NCI-H2029 treated with DMSO at 0.1 percent for 48 hours (cell line): ENCODE measurements around the gene LRRC18.

Source experiments
- DNase-seq: peaks from one replicate; lab custom pipeline; 2025; lab: John Stamatoyannopoulos, UW

Gene LRRC18

DNA sequence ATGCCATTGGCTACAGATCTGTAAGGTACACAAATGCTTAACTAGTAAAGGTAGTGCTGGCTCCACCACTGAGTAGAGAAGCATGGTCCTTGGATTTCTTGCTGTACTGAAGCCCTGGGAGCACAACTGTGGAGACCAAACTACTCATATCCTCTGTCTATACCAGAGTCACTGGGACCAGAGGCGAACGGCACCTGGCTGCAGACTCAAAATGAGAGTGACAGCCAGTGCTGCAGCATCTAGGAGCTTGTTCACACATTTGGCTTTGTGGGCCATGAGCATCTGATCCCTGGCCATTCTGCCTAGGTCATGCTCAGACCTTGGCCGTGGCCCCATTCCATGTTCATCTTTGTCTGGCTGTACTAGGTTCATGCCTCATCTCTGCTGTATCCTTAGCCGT, 31.9 kb downstream of the LRRC18 start:
- DNase-seq = no peak

DNA sequence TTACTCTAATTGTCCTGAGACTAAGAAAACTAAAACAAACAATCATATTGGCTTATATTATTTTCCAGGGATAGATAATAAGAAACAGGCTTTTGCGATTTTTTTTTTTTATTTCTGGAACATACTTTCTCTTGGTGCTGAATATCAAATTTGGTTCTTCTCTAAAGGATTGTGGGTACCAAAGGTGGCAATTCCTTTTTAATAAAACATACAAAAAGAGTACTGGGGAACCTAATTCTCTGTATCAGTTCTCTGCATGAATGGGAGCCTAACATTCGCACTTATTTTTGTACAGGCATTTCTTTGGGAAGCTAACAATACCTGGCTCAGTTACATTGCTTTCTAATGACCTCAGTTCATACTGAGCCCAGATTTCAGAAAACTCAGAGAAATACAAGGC, 32.8 kb downstream of the LRRC18 start:
- no peak for DNase-seq

DNA sequence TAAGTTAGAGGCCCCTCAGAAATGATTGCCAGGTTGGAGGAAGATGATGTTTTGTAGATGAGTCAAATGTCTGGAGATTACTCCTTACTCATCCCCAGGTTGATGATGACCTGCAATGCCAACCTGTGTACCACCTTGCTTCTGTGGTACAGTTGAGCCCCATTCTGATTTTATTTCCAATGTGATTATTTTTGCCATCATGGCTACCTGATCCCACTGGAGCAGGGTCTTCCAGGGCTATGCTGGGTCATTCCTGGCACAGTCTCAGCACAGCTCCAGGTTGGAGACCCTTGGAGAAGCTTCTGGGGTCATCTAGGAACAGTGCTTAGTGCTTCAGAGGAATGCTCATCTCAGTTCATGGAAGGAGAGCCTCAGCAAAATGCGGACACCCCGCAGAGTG, 34.3 kb downstream of the LRRC18 start:
- no peak for DNase-seq

DNA sequence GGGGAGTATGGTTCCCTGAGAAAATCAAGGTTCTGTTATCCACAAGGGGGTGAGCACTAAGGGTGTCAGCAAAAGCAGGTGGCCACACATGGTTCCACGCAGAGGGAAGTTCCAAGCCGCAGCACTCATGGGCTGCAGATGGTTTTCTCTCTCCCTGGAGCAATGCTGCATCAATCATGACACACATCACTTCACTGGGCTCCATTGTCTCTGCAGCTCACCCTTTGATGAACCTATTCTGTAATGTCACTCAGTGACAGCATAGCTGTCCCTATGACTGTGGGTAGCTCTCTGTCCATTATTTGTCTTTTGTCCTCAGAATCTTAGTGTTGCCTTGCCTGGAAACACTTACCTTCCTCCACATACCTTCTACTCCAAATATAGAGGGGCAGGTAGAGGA, 34.8 kb downstream of the LRRC18 start:
- DNase-seq = no peak

DNA sequence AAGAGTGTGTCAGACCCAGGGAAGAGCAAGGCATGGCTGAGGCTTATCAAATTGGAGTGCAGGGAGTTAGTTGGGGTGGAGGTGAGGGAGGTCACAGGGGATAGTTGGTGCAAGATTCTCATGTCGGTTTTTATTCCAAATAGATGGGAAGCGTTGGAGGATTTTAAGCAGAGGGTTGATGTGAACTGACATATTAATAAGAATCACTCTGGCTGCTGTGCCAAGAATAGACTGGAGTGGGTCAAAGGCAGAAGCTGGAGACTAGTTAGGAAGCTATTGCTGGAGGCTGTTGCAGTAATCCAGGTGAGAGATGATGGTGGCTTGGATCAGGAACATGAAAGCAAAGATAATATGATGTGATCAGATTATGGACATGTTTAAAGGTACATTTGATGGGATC, 36.5 kb downstream of the LRRC18 start:
- DNase-seq = no peak

DNA sequence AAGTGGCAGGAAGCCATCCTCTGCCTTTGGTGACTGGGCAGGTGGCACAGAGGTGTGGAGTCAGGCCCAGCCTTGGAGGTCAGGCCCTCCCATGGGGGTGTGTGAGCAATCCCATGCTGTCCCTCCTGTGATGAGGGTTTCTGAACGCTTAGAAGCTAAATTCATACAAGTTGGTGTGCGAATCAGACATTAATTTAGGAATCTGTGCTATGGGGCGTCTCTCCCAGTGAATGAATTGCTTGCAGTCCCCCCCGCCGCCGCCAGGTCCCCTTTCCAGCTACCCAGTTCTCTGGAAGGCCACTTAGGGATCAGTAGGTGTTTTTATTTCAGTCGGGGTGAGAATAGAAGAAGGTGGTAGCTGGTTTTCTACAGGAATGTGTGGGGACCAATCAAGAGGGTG, 37.5 kb downstream of the LRRC18 start:
- no peak for DNase-seq

DNA sequence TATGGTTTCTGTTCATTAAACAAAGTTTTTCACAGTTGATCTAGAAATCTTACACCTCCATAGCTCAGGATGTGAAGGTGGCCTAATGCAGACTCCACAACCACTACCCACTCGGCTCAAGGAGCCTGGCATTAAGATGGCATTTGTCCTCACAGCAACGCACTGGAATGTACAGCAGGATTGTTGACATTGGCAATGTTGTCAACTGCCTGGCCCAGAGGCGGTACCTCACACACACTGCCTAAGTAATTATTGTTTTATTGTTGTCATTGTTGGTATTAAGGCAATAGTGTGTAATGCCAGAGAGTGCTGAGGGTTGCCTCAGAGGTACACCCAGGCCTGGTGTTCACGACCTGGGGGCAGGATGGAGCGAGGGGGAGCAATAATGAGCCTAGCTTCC, 38.3 kb downstream of the LRRC18 start:
- no peak for DNase-seq

DNA sequence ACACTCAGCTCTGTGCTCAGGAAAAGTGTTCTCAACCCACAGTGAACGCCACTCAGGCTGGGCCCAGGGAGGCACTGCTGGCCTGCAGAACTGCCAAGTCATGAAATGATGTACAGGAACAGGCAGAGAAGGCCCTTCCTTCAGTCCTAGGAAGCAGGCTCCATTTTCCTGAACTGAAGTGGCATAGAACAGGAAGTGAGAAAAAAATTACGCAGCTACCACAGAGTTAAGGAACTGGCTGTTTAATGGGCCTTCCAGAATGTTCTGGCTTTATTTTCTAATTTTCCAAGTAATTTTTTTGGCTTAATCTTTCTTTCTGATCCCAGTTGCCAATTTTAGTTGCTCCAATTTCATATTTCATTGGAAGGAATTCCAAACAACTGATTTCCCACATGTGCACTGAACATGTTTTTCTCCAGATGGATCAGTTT, 39.3 kb downstream of the LRRC18 start:
- DNase-seq = no peak

DNA sequence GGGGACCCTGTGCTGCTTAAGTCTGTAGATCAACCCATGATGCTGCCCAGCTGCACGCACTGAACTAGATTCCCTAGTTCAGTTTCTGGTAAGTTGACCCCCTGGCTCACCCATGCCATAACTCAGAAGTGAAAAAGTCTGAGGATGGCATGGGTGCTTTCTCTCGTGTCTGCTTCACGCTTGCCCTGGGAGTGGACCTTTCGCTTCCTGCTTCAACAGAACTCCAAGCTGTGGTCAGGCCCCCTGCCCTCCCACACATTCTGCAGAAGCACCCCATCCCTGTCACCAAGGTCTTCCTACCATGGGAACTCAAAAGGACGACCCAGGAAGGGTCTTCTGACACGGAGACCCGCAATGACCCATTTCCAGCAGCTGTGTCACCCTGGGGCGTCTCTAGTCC, 39.9 kb downstream of the LRRC18 start:
- no peak for DNase-seq

DNA sequence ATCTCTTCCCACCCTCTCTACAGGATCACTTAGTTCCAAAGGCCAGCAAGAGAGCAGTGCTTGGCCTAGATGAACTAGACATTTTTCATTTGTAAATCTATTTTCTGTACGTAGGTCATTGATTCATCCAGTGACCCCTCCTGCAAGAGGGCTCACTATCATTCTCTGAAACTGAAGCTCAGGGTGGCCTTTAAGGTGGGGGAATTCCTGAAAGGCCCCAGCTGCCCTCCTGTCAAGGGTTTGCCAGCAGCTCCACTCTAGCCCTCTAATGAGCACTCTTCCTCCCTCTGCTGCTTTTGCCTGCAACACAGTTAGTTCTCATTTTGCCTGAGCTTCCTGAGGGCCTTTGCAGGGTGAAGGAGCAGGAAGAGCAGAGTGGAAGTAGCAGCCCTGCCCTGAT, 41.2 kb downstream of the LRRC18 start:
- no peak for DNase-seq

DNA sequence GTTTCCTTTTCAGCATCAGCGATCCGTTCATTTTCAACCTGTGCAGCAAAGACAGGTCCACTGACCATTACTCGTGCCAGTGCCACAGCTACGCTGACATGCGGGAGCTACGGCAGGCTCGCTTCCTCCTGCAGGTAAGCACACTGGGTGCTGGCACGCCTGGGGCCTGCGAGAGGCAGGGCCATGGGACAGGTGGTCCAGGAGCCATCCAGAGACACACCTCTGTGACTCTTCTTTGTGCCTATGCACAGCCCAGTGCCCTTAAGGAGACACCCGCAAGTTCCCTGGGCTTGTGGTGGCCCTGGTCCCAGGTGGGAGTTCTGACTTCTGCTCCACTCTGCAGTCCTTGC, 42.2 kb downstream of the LRRC18 start:
- DNase-seq = no peak

DNA sequence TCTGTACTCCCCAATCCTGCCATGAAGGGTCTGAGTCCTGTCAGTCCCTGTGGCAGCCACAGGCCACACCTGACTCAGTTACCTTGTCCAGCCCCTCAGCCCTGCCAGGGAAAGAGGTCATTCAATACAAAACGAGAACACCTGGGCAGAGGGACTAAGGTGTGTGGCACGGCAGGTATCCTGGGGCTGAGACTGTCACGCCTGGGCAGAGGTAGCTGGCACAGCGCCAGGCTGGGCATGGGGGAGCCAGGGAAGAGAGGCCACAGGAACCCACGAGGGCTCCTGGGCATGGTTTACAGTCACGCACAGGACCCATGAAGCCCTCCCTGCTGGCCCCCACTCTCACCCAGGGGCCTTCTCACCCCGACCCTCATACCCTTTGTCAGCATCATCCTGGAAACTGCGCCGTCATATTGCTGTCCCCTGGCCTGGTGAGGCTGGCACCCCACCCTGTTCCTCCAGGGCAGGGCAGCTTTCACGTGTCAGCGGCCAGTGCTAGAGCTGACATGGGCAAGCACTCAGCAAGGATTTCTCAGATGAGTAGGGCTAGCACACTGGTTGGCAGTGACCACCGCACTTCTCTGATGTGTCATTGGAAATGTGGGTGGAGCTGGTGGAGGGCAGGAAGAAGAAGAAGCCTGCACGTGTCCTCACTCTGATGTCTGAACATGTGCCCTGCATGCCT, 42.7 kb downstream of the LRRC18 start:
- DNase-seq = no peak

DNA sequence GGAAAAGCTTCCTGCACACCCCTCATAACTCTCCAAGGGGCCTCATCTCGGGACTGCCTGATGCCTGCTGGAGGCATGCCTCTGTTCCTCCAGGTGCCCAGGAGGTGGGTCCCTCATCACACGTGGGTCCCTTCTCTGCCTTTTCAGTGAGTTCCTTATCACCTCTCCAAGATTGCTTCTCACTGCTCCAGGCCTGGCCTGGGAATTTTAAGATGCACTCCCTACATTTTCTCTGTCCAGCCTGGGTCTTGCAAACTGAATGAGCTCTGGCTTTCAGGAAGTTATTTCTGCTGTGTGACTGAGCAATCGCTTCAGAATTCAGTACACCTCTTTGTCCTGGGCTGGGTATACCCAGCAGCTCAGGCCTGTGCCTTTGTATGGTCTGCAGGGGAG, 43.8 kb downstream of the LRRC18 start:
- no peak for DNase-seq

DNA sequence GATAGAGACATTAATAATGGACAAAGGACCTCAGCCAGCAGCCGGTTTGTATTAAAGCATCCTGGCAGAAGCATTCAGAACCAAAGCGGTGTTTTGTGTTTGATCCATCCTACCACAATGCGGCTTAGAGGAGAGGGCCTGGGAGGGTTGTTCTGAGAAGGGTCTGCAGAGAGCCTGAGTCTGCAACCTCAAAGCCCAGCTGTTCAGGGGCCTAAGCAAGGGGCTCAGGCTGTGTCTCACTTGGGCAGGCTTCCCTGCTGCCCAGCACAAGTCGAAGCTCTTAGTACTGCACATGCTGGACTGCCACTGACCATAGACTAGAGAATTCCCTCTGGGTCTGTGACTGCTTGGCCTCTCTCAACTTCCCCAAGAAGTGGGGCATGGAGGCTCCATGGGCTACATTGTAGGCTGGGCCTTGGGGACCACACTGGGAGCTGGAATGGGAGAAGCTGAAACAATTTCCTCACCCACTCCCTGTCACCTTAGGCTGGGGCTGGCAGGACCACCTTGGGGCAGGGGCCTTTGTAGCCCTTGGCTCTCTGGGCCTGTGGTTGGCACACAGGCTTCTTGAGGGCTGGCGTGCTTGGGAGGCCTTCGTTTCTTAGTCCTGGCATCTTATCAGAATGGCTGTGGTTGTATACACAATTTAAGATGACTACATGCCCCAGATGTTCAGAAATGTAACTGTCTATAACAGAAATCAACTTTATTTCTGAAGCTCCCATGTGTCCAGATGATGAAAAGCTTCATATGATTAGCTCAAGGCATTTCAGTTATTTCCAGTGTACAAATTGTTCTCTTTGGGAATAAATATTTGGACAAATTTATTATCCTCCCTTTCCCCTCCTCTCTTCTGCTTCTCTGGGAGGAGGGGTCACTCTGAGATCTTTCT, 44.5 kb downstream of the LRRC18 start:
- DNase-seq = no peak

DNA sequence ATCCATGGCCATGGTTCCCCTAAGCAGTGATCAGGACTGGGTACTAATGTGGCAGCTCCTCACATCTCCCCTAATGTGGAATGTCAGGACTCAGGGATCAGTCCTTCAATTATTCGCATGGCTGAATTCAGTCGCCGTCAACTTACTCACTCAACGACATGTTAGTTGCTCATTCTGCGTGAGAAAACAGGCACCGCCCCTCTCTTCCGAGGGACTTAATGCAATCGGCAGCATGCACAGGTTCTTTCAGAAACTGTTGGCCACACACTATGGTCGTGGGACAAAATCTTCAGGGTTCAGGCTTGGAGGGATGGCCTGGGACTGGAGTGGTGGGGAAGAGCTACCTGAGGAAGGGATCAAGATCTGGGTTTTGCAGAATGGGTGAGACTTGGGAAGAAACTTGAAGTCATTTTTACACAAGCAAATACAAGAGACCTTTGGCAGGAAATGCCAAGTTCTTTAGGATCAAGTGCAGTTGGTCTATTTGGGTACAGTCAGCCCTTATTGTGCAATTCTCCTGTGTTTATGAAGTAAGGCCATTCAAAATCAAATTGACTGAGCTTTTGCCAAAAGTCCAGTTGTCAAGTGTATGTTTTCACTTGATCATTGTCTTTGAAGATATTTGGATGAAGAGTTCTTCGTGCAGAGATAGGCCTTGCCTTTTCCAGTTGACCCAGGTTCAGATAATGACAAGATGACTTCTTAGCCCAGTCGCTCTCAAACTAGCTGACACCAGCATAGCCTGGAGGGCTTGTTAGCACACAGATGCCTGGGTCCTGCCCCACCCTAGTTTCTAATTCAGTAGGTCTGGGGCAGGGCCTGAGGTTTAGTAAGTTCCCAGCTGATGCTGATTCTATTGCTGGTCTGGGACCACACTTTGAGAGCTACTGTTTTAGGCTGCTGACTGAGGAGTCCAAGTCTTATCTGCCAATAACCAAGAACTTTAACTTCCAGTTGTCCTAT, 48.5 kb downstream of the LRRC18 start:
- no peak for DNase-seq

DNA sequence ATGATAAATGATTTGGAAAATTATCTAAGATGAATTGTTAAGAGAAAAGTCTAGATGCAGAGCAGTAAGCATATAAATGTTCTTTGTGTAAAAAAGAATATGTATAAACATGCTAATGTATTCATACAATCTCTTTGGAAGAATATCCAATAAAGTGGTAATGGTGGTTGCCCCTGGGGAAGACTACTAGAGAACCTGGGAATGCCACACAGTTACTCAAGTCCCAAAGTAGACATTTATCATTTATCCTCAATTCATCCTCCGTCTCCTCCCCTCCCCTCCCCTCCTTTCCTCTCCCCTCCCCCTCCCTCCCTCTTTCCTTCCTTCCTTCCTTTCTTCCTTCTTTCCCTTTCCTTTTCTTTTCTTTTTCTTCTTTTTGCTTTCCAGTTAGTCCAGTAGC, 51.7 kb downstream of the LRRC18 start:
- DNase-seq = no peak

DNA sequence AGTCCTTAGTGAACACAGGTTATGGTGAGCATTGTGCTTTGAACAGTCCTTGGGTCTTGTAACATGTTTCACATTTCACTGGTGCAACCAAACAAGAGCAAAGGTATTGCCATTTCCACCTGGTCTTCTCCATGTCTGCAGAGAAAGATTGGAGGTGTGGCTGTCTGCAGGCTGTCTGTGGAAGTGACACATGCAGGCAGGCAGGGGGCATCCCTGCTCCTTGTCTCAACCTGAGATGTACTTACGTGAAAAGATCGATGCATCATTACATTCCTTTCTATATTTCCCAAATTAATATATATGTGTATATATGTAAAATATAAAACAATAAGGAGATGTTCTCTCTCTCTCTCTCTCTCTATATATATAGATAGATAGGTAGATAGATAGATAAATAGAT, 54.3 kb downstream of the LRRC18 start:
- DNase-seq = no peak

DNA sequence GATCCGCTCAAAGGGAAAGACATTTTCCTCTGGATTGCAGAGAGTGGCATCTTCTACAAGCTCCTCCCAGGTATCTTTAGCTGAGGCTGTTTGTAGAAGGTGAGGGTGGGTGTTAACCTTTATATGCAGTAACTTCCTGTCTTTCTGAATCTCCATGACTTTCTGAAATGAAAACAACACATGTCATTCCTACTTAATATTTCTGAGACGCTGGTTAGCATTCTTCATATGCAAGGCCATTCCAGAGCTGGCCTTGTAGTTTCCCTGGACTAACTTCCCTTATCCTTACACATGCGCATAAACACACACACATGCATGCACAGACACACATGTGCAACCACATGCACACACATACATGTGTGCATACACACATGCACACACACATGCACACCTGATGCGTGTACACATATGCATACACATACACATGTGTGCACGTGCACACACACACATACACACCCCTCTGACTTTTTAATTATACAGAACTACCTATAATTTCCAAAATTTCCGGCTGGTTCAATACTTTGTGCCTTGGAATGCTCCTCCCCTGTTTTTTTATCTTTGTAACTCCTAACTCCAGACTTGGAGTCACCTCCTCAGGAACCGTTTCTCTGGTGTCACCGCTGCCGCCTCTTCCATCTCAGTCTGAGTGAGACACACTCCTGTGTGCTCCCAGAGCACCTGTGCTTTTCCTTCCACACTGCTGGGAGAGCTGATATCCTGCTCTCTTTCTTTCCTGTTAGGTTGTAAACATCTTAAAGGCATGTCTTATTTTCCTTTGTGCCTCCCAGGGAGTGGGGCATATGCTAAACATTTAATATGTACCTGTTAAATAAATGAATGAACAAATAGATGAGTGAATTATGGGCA, 55.2 kb downstream of the LRRC18 start:
- no peak for DNase-seq

DNA sequence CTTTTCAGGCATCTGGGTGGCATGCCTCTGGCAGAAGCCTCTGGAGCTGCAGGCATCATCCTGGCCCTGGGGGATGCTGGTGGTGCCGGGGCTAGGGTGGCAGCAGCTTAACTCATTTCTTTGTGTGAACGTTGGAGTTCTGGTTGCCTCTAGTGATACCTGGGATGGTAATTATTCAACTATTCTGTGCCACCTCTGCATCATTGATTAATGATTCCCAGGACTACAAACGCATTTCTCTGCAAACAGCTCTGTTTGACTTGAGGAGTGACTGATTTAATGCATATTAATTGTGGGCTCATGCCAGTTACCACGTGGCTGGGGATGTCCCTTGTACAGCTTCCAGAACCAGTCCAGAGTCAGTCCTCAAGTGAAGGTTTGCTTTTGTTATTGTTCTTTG, 55.9 kb downstream of the LRRC18 start:
- no peak for DNase-seq

DNA sequence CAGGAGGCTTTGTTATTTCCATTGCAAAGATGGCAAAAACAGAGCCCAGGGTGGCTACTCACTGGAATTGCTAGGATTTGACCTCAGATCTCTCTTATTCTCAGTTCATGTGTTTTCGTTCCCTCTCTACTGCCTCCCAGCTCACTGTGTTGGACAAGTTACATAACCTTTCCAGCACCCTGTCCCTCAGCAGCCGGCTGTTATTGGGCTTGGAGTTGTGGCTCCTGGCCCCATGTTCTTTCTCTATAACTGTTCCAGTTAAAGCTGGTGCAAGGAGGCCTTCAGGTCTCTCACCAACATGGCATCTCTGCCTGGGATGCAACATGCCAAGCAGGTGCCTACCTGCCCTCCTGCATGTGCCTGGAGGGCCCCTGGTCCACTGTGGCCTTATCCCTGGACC, 56.8 kb downstream of the LRRC18 start:
- DNase-seq = no peak

DNA sequence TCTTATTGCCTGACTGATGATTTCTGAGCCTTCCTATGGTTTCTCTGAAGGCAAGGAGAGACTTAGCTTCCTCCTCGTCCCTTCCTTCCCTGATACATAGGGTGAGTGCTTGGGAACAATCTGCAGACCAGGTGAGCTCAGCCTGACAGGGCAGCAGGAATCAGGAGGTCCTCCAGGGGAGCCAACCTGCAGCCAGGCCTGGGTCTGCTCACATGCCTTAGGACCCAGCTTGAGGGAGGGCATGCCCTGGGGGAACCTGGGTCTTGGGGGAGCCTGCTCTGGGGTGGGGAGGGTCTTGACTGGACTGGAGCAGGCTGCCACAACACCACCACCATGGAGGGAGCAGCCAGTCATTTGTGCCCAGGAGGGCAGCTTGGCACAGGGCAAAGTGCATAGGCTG, 57.7 kb downstream of the LRRC18 start:
- DNase-seq = no peak
